Adipocyte (in vitro differentiated cells): ENCODE results near the gene SORCS2.

Experiments used
- DNase-seq: peaks from one replicate; pipeline ENCODE4 v3.0.0-alpha.2; 2015; ENCODE audit warnings: low read depth
- H3K27me3 ChIP-seq: replicated peaks from 2 replicates; pipeline ENCODE4 v1.7.0; 2013; ENCODE audit warnings: mild to moderate bottlenecking, low read length, moderate library complexity; ENCODE audit not compliant: control insufficient read depth, insufficient read depth
- H3K36me3 ChIP-seq: 2 replicates; pipeline ENCODE4 v1.7.0; 2013; ENCODE audit warnings: low read length, mild to moderate bottlenecking, moderate library complexity; ENCODE audit not compliant: control insufficient read depth, insufficient read depth, severe bottlenecking
- H3K4me1 ChIP-seq: 2 replicates; pipeline ENCODE4 v1.7.0; 2013; ENCODE audit warnings: mild to moderate bottlenecking, low read length, moderate library complexity; ENCODE audit not compliant: control insufficient read depth, insufficient read depth
- H3K4me3 ChIP-seq: 2 replicates; pipeline ENCODE4 v1.7.0; 2013; ENCODE audit warnings: mild to moderate bottlenecking, low read length, moderate library complexity
- H3K9ac ChIP-seq: 2 replicates; pipeline ENCODE4 v1.7.0; 2013; ENCODE audit warnings: mild to moderate bottlenecking, low read length, moderate library complexity
- H3K9me3 ChIP-seq: 2 replicates; pipeline ENCODE4 v1.7.0; 2013; ENCODE audit warnings: mild to moderate bottlenecking, low read length, moderate library complexity; ENCODE audit not compliant: control insufficient read depth

SORCS2 gene

GRCh38 chr4:7362341-7362740 is 170.0 kb downstream of the SORCS2 start:
- Histone ChIP-seq H3K27me3 (peaks cover 37% of the 10 kb centered on the region), H3K9me3 (no peaks in the 10 kb centered on the region), H3K36me3 (no peaks in the 10 kb centered on the region), H3K4me3 (no peak overlapping the region), H3K9ac (no peak overlapping the region), H3K4me1 (peaks cover 7% of the 10 kb centered on the region)
- no peak for DNase-seq

GRCh38 chr4:7362862-7363430 is 170.6 kb downstream of the SORCS2 start:
- Histone ChIP-seq H3K4me3 (no peak overlapping the region), H3K4me1 (peaks cover 7% of the 10 kb centered on the region), H3K36me3 (no peaks in the 10 kb centered on the region), H3K27me3 (peaks cover 42% of the 10 kb centered on the region), H3K9me3 (no peaks in the 10 kb centered on the region), H3K9ac (no peak overlapping the region)
- DNase-seq = no peak

- Histone ChIP-seq H3K9ac (no peak overlapping the region), H3K4me3 (no peak overlapping the region), H3K9me3 (no peaks in the 10 kb centered on the region), H3K4me1 (peaks cover 7% of the 10 kb centered on the region), H3K36me3 (no peaks in the 10 kb centered on the region), H3K27me3 (peaks cover 54% of the 10 kb centered on the region)
- no peak for DNase-seq
These were observed 172.6 kb downstream of the SORCS2 start for GRCh38 chr4:7364979-7365378.

DNA sequence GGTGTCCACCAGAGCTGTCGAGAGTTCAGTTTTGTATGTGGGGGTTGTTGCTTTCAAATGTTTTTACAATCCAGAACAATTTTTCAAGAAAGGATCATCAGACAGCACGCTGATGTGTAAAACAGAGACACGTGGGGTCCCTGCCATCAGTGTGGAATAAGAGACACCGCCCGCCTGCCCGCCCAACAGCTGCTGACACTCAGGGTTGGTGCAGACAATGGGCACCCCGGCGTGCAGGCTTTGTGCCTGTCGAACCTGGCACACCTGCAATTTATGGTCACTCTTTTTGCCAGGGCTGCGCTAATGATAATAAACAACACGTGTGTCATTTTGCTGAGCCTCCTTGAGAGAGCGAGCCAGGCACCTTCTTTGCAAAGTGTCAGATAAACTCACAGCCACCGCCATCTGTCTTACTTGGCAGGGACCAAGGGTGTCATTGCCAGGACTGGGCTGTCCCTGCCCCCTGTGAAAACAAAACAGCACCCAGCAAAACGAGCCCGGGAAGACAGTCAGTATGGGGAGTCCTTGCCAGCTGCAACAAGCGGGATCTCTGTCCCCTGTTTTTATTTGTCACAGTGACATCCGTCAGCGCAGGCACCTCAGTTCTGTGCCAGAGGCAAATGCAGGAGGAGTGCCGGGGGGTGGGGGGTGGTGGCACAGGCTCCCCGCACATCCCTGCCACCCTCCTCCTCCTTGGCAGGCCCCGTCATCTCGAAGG is 173.3 kb downstream of the SORCS2 start:
- H3K4me3 ChIP-seq = no peak overlapping the region
- no peaks in the 10 kb centered on the region for H3K36me3 ChIP-seq
- peaks cover 57% of the 10 kb centered on the region for H3K27me3 ChIP-seq
- H3K9ac ChIP-seq = no peak overlapping the region
- H3K9me3 ChIP-seq = no peaks in the 10 kb centered on the region
- no peak for DNase-seq
- peaks cover 7% of the 10 kb centered on the region for H3K4me1 ChIP-seq

DNA sequence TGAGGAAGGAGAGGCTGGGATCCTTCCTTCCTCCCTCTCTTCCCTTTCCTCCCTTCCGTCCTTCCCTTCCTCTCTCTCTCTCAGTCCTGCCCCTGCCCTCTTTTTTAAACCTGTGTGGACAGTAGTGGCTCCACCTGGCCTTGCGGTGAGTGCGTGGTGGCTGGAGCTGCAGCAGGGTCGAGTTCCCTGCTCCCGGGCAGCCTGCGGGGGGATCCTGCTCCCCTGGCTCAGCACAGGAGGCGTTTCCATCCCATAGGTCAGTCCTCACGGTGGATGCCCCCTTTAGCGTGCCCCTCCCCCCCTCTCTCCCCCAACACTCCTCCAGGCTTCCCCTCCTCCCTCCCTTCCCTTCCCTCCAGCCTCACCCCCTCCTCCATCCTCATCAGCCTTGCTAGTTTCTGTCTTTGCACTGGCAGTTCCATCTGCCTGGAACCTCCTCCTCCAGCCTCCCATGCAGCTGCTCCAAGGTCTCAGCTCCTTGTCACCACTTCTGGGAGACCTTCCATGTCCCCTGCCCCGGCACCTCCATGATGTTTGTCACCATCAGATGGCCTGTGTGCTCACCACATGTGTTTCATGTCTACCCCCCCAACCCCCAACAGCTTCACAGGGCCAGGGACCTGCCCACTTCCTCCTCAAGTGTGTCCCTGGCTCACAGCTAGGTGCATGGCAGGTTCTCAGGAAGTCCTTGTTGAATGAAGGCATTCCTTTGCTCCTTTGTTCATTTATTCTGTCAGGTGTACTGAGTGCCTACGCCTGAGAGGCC is 174.0 kb downstream of the SORCS2 start:
- peaks cover 57% of the 10 kb centered on the region for H3K27me3 ChIP-seq
- H3K36me3 ChIP-seq = no peaks in the 10 kb centered on the region
- no peak for DNase-seq
- H3K9me3 ChIP-seq = no peaks in the 10 kb centered on the region
- H3K4me3 ChIP-seq = no peak overlapping the region
- H3K9ac ChIP-seq = no peak overlapping the region
- peaks cover 13% of the 10 kb centered on the region for H3K4me1 ChIP-seq

DNA sequence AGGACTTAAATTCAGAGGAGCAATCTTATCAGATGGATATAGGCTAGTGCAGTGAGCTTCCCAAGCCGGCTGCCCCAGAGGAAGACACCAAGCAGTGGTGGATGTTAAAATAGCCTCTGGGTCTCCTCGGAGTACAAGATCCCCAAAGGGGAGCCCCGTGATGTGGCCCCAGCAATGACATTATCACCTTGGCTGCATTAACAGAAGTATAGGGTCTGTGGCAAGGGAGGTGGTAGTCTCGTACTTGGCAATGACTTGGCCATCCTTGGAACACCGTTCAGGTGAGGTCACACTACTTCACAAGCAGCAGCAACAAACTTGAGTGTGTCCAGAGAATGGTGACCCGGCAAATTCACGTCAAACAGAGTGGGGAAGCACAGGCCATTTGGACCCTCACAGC is 174.6 kb downstream of the SORCS2 start:
- no peak overlapping the region for H3K4me3 ChIP-seq

GRCh38 chr4:7367406-7367805 is 175.1 kb downstream of the SORCS2 start:
- no peak for DNase-seq
- peaks cover 53% of the 10 kb centered on the region for H3K27me3 ChIP-seq
- H3K9me3 ChIP-seq = no peaks in the 10 kb centered on the region
- peaks cover 17% of the 10 kb centered on the region for H3K4me1 ChIP-seq
- H3K36me3 ChIP-seq = no peaks in the 10 kb centered on the region
- no peak overlapping the region for H3K4me3 ChIP-seq
- H3K9ac ChIP-seq = no peak overlapping the region

More for the DNA sequence above, 174.6 kb downstream of the SORCS2 start:
- Histone ChIP-seq H3K9me3 (no peaks in the 10 kb centered on the region), H3K4me1 (peaks cover 17% of the 10 kb centered on the region), H3K9ac (no peak overlapping the region), H3K36me3 (no peaks in the 10 kb centered on the region), H3K27me3 (peaks cover 57% of the 10 kb centered on the region)
- no peak for DNase-seq

DNA sequence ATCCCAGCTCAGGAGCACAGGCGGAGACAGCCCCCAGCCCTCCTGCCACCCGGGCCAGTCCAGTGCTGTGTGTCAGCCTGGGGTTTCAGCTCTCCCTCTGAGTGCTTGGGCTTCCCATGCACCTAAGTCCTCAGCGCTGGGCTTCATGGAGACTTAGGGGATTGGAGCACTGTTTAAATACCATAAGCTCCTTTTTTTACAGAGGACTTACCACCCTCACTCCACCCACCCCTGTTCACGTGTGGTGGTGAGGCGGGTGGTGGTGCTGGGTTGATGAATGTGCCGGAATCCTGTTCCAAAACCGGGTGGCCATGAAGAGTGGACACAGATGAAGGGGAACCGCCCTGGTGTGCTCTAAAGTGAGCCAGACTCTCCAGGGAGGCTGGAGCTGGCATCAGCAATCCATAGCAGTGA is 175.5 kb downstream of the SORCS2 start:
- Histone ChIP-seq H3K4me3 (no peak overlapping the region), H3K9me3 (no peaks in the 10 kb centered on the region), H3K9ac (no peak overlapping the region), H3K27me3 (peaks cover 50% of the 10 kb centered on the region), H3K36me3 (no peaks in the 10 kb centered on the region), H3K4me1 (peaks cover 17% of the 10 kb centered on the region)
- DNase-seq = peak; percentile 23

DNA sequence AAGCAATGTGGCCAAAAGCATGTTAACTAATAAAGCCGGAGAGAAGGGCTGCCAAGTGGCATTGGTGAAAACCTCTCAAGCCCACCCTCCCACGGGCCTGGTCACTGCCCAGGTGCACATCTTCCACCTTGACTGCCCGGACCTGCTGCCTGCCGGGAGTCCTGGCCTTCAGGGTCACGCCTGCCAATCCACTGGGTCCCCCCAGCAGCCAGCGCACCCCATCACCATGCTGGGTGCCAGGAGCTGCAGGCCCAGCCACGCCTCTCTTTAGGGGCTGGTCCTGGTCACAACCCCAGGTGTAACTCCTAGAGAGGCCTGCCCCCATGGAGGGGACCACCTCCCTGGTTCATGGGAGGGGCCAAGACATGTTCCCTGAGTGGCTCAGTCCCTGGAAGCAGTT is 176.0 kb downstream of the SORCS2 start:
- no peak overlapping the region for H3K4me3 ChIP-seq
- H3K4me1 ChIP-seq = peaks cover 17% of the 10 kb centered on the region
- H3K9me3 ChIP-seq = no peaks in the 10 kb centered on the region
- H3K36me3 ChIP-seq = no peaks in the 10 kb centered on the region
- no peak overlapping the region for H3K9ac ChIP-seq
- H3K27me3 ChIP-seq = peaks cover 50% of the 10 kb centered on the region
- DNase-seq = no peak

DNA sequence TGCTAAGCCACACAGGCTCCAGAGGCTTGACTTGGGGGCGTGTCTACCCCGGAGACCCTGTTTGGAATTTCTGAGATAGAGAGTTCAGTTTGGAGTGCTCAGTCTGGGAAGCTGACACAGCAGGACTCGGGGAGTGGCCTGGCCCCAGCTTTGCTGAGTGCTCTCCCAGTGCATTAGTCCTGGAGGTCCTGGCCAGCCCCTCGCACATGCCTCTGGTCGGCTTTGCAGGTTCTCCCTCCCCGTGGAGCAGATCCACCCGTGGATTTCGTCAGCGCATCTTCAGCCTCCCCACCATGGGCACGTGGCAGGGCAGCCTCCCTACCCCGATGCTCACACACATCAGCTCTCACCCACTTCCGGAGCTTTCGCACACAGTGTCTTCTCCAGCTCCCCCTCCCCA is 177.2 kb downstream of the SORCS2 start:
- DNase-seq = no peak
- H3K4me3 ChIP-seq = no peak overlapping the region
- peaks cover 17% of the 10 kb centered on the region for H3K4me1 ChIP-seq
- no peaks in the 10 kb centered on the region for H3K36me3 ChIP-seq
- H3K9me3 ChIP-seq = no peaks in the 10 kb centered on the region
- H3K9ac ChIP-seq = no peak overlapping the region
- H3K27me3 ChIP-seq = peaks cover 46% of the 10 kb centered on the region

DNA sequence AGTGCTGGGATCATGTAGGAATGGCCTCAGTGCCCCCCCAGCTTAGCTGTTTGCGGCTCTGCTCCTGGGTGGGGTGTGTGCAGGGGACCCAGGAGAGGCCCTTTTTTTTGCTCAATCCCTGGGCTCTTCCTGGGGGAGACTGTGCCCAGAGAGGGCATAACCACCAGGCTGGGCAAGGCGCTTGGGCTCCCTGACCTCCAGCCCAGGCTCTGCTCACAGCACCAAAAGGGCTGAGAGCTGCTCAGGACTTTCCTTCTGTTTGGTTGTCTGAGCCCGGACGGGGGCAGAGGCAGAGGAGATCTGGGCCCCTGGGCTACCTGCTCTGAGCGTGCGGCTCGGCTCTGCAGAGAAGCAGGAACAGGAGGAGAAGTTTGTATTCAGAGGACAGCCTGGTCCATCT is 177.7 kb downstream of the SORCS2 start:
- no peaks in the 10 kb centered on the region for H3K36me3 ChIP-seq
- DNase-seq = no peak
- peaks cover 41% of the 10 kb centered on the region for H3K27me3 ChIP-seq
- H3K4me1 ChIP-seq = peaks cover 17% of the 10 kb centered on the region
- H3K4me3 ChIP-seq = no peak overlapping the region
- H3K9ac ChIP-seq = no peak overlapping the region
- no peaks in the 10 kb centered on the region for H3K9me3 ChIP-seq
